Measurements from ENCODE around the gene ACOT7. TPM values are rescaled to one million over a fixed set of nuclear protein-coding genes. Genes with fewer than 3 reads are reported as not detected.

ACOT7 gene
- total and polyA plus RNA-seq, 7 donors = 2.3 to 12.4 (median 4.1) TPM

DNA sequence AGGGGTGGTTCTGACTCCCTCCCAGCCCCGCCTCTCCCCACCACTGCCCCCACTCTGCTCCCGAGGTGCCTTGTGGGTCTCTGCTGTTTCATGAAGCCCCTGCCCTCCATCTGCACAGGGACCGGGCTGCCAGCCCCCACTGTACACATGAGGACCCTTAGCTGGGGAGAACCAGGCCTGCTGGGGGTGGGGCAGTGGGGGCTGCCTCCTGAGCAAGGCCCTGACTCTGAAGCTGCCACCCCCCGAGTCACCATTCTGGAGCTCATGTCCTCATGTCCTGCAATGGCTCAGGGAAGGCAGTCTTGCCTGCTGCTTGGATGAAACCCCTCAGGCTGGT lies 141.2 kb downstream of the ACOT7 start:
- intact Hi-C loops (cut with DNase I) = no loop called here
- H3K27me3 ChIP-seq (ENCODE audit: insufficient read depth in 3 of 3, low read length in 2 of 3) = peaks cover 0 to 41% (median 3%) of the 10 kb centered on the region in 3 donors
- DNase-seq = peak in 1 of 2 donors; percentile 19
- H3K36me3 ChIP-seq (ENCODE audit: insufficient read depth in 1 of 2, low read depth in 1 of 2) = no peaks in the 10 kb centered on the region
- H3K4me1 ChIP-seq = no peaks in the 10 kb centered on the region
- no peak for ATAC-seq
- H3K27ac ChIP-seq = no peak overlapping the region
- no peak for TF ChIP-seq CTCF (IDR thresholded peaks at IDR 0.05)
- no peak overlapping the region for H3K4me3 ChIP-seq
- no peaks in the 10 kb centered on the region for H3K9me3 ChIP-seq
- 81 to 88% (median 86%) methylated on average over 4 of the region's 4 CpGs for WGBS, 3 donors

- peak in 1 of 2 donors; percentile 36 for DNase-seq
- intact Hi-C loops (cut with DNase I) = no loop called here
- 79 to 87% (median 85%) methylated on average over 15 of the region's 15 CpGs for WGBS, 3 donors
Measured at GRCh38 chr1:6251681-6252373, 141.7 kb downstream of the ACOT7 start.

DNA sequence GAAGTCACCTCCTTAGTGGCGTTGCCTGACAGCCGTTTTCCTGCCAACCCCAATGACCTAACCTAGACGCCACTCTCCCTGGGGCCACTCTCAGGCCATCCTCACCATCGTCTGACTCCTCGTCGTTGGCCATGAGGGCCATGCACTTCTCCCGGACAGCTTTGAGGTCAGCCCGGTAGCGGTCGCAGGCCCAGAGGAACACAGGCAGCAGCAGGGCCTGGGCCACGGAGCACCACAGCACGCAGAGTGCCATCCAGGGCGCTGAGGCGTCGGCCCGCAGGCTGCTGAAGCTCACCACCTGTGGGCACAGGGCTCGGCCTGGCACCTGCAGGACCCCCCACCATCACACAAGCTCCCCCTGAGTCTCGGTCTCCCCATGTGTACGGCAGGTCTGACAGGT lies 142.3 kb downstream of the ACOT7 start:
- WGBS, 3 donors = 82 to 93% (median 84%) methylated on average over 18 to 19 of the region's 19 CpGs
- no peak for TF ChIP-seq CTCF (IDR thresholded peaks at IDR 0.05)

More at GRCh38 chr1:6251681-6252373, 141.7 kb downstream of the ACOT7 start:
- no peak overlapping the region for H3K27ac ChIP-seq
- ATAC-seq = no peak
- H3K36me3 ChIP-seq (ENCODE audit: insufficient read depth in 1 of 2, low read depth in 1 of 2) = no peaks in the 10 kb centered on the region
- TF ChIP-seq CTCF (IDR thresholded peaks at IDR 0.05) = no peak
- no peaks in the 10 kb centered on the region for H3K4me1 ChIP-seq
- H3K27me3 ChIP-seq (ENCODE audit: insufficient read depth in 3 of 3, low read length in 2 of 3) = peaks cover 0 to 46% (median 3%) of the 10 kb centered on the region in 3 donors
- no peak overlapping the region for H3K4me3 ChIP-seq
- no peaks in the 10 kb centered on the region for H3K9me3 ChIP-seq

DNA sequence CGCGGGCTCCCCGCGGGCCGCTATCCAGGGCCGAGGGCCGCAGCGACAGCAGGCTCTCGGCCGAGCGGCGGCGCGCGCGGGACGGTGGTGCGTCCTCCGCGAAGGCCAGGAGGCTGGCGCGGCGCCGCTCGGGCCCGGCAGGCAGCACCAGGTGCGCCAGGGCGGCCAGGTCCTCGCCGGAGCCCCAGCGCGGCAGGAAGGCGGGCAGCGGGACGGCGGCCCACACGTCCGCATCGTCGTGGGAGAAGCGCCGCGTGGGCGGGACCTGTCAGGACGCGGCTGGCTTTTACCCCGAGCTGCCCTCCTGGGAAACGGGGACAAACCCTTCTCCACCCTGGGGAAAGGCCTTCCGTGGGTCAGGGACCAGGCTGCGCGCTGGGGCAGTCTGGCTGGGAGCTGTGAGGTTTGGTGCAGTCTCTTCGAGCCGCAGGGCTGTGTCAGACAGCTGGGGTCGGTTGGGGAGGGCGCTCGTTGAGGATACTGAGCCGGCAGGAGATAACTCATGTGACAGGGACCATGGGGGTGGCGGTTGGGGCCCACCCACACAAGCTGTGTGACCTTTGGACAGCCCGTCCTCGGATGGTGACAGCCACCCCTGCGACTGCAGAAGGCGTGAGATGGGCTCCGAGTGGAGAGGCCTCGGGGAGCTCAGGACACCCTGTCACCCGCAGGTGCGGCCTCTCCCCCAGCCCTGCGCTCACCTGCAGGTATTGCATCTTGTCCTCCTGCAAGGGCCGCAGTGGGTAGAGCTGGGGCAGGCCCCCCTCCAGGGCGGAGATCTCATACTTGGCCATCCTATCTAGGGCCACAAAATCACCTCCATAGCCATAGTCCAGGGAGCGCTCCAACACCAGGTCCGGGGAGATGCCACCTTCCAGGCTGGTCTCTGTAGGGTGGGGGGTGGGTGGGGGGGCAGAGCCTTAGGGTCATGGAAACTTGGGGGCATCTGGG lies 143.6 kb downstream of the ACOT7 start:
- TF ChIP-seq CTCF (IDR thresholded peaks at IDR 0.05) = no peak
- H3K4me1 ChIP-seq = no peaks in the 10 kb centered on the region
- 26 to 34% (median 32%) methylated on average over 46 to 71 of the region's 71 CpGs for WGBS, 3 donors
- peaks cover 0 to 63% (median 12%) of the 10 kb centered on the region in 3 donors for H3K27me3 ChIP-seq (ENCODE audit: insufficient read depth in 3 of 3, low read length in 2 of 3)
- H3K9me3 ChIP-seq = no peaks in the 10 kb centered on the region
- H3K4me3 ChIP-seq = no peak overlapping the region
- ATAC-seq (no peak), DNase-seq (peak in 1 of 2 donors; percentile 49)
- intact Hi-C loops (cut with DNase I) = loop anchor here in 1 of 2 donors (2.0 to 5.0 kb wide), 2 partner anchors 93 to 157 kb away; no protein-coding TSS in a partner anchor
- no peaks in the 10 kb centered on the region for H3K36me3 ChIP-seq (ENCODE audit: insufficient read depth in 1 of 2, low read depth in 1 of 2)
- H3K27ac ChIP-seq = no peak overlapping the region

More for the DNA sequence above, 142.3 kb downstream of the ACOT7 start:
- peaks cover 0 to 52% (median 5%) of the 10 kb centered on the region in 3 donors for H3K27me3 ChIP-seq (ENCODE audit: insufficient read depth in 3 of 3, low read length in 2 of 3)
- intact Hi-C loops (cut with DNase I) = no loop called here
- no peak overlapping the region for H3K27ac ChIP-seq
- H3K4me1 ChIP-seq = no peaks in the 10 kb centered on the region
- no peak for ATAC-seq
- no peaks in the 10 kb centered on the region for H3K36me3 ChIP-seq (ENCODE audit: insufficient read depth in 1 of 2, low read depth in 1 of 2)
- no peaks in the 10 kb centered on the region for H3K9me3 ChIP-seq
- peak in 1 of 2 donors; percentile 26 for DNase-seq
- H3K4me3 ChIP-seq = no peak overlapping the region

Measured in psoas muscle (tissue), 8 donors.